GM18499 (cell line): ENCODE results near the gene CYP27B1.

Experiments
- ATAC-seq: cut with Tn5 transposase; IDR thresholded peaks from one replicate; pipeline ENCODE4 v1.9.1; 2021; ENCODE audit warnings: moderate number of reproducible peaks; ENCODE audit not compliant: insufficient read depth, unreplicated experiment

The CYP27B1 gene

DNA sequence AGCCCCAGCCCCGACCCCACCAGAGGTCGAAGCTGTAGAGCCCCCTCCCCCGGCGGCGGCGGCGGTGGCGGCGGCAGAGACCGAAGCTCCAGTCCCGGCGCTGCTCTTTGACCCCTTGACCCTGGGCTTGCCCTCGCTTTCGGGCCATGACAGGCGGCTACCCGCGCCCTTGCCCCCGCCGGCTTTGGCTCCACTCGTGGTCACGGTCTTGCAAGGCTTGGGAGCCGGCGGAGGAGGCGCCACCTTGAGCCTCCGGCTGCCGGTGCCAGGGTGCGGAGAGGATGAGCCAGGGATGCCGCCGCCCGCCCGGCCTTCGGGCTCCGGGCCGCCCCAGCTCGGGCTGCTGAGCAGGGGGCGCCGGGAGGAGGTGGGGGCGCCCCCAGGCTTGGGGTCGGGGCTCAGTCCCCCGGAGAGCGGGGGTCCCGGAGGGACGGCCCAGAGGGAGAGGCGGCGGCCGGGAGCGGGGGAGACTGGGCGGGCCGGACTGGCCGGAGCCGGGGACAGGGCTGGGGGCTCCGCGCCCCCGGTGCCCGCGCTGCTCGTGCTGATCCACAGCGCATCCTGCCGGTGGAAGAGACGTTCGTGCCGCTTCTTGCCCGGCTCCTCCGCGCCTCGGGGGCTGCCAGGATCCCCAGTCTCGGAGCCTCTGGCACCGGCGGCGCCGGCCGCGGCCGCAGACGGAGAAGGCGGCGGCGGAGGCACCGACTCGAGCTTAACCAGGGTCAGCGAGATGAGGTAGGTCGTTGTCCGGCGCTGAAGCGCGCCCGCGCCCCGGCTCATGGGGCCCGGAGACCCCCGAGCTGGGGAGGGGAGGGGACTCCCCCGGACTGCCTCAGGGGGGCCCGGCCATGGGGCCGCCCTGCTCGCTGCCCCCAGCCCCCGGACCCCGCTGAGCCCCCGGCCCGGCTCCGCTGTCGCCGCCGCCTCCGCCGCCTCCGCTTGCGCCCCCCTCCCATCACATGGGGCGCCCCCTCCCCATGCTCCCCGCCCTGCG is 29.1 kb downstream of the CYP27B1 start:
- no peak for ATAC-seq

DNA sequence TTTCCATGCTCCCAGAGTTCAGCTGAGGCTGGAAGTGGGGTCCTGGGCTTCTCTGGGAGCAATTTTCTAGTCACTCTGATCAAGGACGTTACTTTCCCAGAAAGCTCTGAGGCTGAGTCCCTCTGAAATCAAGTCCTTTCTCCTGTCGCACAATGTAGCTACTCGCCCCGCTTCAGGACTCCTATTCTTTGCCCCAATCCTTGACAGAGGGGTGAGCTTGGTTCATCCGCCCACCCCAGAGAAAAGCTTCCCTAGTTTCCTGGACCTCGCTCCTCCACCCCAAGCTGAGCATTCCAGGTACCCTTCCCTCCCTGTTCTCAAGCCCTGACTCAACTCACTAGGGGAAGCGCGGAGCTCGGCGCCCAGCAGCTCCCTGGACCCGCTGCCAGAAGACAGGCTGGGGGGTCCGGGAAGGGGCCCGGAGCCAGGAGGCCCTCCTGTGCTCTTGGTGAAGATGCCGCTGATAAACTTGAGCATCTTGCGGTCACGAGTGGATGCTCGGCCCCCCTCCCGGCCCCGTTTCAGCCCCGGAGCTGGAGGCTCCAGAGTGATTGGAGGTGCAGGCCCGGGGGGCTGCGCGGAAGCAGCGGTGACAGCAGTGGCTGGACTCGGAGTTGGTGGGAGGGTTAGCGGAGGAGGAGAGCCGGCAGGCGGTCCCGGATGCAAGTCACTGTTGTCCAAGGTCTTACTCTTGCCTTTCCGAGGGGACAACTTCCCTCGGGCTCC is 30.0 kb downstream of the CYP27B1 start:
- no peak for ATAC-seq

DNA sequence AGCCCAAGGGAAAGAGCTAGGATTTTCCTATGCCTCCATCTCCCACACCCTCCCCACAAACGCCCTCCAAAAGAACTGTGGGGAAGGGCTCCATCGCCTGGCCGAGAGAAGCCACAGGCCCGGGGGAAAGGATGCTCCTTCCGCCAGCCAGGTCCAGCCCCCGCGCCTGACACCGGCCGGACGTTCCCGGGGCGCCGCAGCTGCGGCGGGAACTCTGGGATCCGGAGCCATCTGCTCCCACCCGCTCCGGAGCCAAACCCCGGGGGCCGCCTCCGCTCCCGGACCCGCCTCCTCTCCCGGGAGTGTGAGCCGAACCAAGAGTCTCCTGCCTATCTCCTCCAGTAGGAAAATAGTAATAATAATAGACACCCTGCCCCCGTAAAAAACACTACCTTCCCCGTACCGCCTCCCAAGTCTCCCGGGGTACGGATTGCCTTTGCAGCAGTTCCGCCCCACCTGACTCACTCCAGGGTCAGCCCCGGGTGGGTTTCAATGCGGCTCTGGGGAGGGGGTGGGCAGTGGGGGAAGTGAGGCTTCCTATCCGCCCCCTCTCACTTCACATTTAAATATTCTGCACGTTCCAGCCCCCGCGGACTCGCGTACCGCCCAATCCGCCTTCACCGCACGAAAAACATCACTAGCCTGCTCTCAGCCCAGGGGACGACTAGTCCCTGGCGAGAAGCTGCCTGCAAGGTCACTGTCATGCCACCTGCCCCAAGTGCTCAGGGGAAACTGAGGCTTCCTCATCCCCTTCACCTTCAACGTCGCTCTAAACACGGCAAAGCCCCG is 30.7 kb downstream of the CYP27B1 start:
- ATAC-seq = no peak

DNA sequence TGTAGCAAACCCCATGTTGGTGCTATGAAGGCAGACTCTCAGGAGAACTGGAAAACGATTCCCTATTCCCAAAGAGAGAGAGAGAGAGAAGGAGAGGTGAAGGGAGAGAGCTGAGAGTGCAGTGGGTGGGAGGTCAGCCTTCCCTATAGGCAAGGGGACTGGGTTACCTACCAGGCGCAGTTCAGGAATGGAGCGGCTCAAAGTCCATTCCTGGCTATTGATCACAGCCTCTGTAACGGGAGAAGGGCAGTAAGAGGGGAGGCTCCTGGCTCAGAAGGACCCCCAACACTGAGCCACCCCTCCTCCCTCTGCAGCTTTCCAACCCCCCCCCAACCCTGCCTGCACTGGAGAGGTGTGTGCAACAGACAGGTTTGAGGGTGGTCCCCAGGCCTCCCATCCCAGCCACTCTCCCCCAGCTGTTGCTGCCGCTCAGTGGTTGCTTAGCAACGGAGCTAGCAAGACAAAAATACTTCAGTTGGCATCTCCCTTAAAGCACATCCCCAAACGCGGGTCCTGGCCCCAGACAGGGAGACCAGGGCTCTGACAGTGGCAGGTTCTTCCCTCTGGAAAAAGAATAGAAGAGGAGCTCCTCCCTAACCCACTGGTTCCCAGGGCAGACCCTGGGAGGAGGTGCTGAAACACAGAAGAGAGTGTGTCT is 31.6 kb downstream of the CYP27B1 start:
- ATAC-seq = no peak

DNA sequence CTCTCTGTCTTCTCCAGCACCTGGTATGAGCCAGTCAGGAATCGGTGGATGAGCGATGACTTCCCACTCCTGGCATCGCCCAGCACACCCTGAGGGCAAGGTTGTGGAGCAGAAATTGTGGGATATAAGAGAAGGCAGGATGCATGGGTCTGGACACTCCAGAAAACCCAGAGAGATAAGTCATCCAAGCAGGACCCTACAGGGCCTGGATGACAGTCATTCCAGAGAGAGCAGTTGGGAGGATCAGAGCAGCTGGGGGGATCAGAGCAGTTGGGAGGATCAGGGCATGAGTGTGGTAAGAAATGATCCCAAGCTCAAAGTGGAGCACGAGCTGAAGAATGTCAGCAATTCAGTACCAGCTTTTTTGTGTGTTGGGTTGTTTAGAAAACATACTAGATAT is 32.3 kb downstream of the CYP27B1 start:
- ATAC-seq = no peak

DNA sequence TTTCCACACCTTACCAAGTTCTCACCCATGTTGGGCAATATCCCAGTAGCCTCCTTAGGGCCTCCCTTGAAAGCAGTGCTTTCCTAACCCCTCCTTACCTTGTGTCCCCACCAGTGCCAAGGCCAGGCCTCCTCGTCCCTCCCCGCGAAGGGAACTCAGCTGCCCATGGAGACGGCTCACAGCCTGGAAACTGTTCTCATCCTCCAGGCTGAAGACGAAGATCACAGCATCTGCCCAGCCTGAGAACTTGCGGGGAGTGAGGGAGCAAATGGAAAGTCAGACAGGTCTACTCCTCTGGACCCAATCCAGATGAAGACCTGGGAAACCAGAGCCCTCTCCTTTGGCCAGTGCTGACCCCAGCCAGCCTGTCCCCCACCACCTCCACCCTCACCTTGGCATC is 33.0 kb downstream of the CYP27B1 start:
- no peak for ATAC-seq

DNA sequence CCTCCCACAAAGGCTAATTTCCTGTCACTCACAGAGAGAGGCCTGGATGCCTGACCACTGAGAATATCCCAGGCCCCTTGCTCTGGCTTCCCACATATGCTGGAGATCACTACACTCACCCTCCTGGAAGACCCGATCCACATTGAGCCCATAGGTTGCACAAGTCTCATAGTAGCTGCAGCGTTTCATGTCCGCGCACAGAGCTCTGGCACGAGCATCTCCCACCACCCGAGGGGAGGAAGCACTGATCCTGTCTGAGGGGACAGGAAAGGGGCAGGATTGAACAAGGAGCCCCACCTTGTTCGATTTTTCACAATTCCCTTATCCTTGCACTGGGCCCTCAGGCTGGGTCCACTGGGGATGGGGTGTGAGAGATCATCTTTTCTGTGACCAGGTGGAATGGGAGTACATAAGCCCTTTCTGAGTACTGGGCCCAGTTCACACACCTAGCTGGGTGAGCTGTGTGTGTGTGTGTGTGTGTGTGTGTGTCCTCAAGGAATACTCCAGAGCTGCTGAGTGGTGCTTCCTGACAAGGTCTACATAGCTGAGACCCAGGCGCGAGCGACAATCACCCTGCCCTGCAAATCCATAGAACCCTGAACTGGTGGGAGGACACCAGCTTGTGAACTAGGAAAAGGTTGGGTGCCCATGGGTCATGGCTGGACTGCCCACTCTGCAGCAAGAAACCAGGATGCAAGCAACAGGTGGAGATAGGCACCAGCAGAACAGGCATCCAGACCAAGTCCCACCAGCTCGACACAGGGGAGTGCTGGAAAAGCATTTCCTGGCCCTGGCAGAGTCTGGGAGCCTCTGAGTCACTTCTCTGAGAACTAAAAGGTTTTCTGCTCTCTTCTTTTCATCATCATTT is 33.9 kb downstream of the CYP27B1 start:
- ATAC-seq = no peak

DNA sequence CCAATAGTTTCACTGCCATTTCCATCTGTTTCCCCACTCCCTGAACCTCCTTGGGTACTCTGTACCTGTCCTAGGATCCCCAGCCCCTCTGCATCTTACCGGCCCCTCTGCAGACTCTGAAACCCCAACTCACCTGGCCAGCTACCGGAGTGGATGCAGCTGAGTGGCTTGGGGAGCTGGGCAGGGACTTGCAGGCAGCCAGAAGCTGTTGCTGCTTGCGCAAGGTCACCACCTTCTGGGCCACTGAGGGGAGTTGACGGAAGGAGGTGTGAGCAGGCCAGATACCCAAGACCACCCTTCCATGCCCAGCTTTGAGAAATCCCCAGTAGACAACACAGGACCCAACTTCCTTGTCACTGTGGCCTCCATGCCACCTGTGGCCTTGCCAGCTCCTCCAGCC is 34.6 kb downstream of the CYP27B1 start:
- no peak for ATAC-seq

DNA sequence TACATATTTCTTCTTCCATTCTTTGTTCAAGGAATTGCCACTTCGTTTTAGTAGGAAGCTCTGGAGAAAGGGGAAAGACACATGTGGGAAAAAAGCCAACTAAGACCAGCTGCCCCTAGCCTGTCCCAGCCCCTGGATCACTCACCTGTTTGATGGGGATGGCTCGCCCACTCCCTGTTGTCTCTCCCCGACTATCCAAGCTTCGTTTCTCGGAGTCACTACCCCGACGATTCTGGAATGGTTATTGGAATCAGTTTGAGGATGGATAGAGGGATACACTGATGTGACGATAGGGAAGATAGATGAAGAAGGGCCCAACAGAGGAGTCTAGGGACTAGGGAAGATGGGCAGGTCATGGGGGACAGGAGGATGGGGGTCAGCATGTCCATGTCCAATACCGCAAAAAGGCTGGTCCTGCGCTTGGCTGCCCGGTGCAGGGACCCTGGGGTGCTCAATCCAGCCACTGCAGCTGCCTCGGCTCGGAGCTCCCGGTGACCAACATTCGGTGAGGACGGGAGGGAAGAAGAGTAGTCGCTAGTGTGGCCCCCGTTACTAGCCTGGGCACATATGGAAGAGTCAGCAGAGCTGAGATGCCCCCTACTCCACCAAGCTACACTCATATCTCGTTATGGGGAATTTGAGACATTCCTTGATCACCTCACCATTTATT is 35.3 kb downstream of the CYP27B1 start:
- ATAC-seq = no peak

DNA sequence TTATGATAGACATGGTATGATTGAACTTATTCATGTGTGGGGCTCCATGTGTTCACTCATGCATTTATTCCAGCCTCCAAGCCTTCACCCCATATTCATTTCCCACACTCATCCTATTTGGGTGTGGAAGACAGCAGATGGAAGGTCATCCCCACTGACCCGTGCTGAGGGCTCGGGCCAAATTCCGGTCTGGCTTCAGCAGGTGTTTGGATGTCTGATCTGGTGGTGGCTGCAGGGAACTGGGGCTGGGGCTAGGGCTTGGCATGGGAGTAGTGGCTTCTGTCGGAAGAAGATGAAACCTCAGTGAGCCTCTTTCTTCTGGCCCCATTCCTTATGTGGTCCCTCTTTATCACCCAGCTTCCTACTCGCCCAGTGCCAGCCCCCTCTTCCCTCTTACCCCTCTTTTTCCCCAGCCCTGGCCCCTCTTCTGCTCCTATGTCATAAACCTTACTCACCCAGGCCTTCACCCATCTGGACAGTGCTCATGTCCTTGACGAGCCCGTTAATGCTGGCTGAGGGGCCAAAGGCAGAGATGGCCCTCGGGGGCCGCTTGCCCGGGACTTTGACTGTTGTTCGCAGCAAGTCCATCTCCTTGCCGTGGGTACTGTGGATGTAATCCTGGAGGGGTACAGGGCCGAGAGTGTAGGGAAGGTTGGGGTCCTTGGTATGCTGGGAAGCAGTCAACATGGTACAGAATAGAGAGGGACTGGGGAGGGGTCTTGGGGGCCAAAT is 36.4 kb downstream of the CYP27B1 start:
- no peak for ATAC-seq

DNA sequence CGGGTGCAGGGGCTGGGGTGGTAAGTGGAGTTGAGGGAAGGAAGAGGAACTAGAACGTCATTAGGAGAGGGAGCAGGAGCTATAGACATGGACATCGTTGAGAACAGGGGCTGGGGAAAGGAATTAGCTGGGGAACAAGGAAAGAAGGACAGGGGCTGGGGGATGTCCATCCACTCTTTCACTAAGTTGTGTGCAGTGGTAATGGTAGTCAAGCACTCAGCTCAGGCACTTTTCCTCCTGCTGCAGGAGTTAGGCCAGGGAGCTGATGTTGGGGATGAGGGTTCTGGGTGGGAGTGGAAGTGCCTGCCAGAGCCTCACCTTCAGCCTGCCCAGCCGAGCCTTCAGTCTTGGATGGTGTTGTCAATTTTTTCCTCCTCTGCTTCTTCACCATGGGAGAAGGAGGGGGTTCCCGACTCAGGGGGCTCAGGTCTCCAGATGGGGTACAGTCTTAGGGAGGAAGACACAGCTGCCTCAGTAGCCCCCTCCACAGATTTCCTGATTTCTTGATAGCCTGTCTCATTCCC is 37.5 kb downstream of the CYP27B1 start:
- ATAC-seq = no peak

DNA sequence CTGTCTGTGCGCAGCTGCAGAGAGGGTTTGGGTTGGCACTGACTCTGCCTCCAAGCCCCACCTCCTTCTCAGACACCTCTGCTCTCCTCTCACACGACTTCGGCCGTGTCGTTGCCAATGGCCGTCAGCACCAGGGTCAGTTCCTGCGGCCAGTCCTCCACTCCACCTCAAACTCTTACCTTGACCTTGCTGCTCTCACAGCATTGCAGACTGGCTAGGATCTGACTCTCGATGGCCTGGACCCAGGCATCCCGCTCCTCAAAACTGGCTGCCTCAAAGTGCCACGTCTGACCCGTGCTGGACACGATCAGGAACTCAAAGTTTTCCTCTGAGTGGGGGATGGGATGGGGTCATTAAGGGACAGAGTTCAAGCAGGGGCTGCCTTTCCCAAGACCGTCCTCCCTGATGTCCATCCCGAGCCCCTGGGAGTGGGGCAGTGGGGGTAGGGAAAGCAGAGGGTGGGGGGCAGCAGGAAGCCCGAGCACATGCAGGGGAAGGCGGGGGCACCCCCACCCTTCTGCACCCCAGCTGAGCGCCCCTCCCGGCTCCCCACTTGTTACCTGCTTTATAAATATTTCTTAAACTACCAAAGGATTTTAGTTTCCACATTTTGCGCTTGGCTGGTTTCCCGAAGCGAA is 39.0 kb downstream of the CYP27B1 start:
- ATAC-seq = no peak

DNA sequence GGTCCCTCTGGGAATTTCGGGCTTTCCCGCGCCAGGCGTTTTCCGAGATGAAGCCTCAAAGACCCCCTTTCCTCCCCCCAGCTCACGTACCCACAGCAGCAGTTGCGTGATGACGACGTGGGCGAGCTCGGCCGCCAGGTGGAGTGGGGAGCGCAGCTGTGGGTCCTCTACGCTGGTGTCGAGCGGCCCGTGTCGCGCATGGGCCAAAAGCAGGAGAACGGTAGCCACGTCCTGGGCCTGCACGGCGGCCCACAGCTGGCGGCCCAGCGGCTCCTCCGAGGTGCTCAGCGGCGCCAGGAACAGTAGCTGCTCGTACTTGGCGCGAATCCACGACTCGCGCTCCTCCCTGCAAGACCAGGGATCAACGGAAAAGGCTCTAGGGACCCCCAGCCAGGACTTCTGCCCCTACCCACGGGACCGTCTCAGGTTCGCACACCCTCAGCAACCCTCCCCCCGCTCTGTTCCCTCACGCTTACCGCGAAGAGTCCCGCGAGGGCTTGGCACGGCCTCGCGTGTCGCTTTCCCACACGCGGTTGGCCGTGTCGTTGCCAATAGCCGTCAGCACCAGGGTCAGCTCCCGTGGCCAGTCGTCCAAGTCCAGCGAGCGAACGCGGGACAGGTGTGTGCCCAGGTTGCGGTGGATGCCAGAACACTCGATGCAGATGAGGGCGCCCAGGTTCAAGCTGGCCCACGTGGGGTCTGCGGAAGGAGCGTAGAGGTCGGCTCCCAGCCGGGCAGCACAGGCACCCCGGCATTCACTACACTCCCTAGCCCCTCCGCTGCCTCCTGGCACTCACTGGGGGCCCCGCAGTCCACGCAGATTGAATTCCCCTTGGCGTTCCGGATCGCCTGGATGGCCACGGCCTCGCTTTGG is 39.8 kb downstream of the CYP27B1 start:
- no peak for ATAC-seq

DNA sequence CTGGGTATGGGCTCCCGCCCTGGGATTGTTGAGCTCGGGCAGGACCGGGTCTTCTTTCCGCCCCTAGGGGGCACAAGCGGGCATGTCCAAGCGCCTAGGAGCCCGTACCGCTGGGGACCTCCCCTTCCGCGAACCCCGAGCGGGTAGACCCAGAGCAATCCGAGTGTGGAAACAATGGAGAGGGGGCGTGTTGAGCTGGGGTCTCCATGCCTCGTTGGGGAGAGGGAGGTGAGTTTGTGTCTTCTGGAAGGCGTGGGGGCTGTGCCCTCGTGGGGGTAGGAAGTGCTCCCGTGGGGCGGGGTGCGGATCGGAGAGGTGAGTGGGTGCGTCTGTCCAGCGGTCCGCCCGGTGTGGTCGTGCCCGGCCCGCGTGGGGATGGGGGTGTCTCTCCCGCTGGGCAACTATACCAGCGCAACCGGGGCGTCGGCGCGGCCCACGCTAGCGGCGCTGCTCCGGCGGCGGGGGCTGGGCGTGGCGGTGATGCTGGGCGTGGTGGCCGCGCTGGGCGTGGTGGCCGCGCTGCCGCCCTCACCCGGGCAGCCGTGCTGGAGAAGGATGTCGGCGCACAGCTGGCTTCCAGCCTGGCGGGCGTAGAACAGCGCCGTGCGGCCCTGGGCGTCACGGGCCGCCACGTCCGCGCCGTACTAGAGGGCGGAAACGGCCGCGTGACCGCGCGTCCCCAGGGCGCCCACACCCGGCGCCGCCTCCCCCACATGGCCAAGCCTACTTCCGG is 40.6 kb downstream of the CYP27B1 start:
- no peak for ATAC-seq

DNA sequence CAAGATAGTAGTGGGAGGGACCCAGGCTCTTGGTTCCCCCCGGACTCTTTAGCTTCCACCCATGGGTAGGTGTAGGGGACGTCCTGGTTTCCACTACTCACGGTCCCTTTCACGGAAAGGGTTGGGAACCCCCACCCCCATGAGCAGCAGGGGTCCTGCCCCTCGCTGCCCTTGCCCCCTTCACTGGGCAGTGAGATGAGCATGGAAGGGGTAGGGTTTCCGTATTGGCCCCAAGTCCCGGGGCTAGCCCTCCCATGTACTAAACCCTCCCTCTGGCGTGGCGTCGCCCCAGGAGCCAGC is 41.1 kb downstream of the CYP27B1 start:
- ATAC-seq = no peak
